Stimulated activated CD8-positive, alpha-beta memory T cell treated with anti-CD3 and anti-CD28 coated beads, Interleukin-2, amount 100 ng/mL, for 48 hours (primary cell): ENCODE data around the gene HTD2.
A peak's percentile ranks its signal among the peaks of the same experiment; 100 is the strongest.
"Not testable (repeated sequence)": the region's sequence is repeated elsewhere in the genome, so short reads cannot be mapped to it uniquely, and the experiment has no call there.

Experiments
- DNase-seq, 2 donors: peaks; one replicate each; pipeline ENCODE4 v3.0.0-alpha.2; 2020; ENCODE audit warnings: low read depth in 2 of 2

The HTD2 gene

DNA sequence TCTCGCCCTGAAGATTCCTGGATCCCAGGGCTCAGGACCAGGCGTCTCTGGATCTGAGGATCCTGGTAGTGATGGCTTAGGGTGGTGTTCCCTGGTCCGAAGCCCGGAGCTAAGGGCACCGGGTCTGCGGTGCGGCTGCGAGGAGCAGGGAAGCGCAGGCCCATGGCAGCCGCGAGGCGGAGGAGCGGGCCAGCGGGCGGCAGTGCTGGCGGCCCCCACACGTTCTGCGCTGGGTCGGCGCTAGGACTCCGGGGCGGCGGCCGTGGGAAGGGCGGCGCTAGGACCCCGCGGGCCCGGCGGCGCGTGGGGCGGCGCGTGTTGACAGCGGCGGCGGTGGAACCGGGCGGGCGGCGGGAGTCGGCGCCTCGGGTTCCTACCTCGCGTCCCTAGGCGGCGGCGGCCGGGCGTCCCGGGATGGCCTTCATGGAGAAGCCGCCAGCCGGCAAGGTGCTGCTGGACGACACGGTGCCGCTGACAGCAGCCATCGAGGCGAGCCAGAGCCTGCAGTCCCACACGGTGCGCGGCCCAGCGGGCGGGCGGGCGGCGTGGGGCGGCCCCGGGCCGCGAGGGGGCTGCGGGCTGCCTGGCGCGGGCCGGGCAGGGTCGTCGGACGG lies 26.4 kb downstream of the HTD2 start, which contains the start of gene PXK:
Gene PXK, plus strand, starts transcription at position 318 of the 614 bp plus-strand sequence. Its CDS starts 97 bp downstream, at position 415.
- peak; percentile 68 to 77 for DNase-seq

DNA sequence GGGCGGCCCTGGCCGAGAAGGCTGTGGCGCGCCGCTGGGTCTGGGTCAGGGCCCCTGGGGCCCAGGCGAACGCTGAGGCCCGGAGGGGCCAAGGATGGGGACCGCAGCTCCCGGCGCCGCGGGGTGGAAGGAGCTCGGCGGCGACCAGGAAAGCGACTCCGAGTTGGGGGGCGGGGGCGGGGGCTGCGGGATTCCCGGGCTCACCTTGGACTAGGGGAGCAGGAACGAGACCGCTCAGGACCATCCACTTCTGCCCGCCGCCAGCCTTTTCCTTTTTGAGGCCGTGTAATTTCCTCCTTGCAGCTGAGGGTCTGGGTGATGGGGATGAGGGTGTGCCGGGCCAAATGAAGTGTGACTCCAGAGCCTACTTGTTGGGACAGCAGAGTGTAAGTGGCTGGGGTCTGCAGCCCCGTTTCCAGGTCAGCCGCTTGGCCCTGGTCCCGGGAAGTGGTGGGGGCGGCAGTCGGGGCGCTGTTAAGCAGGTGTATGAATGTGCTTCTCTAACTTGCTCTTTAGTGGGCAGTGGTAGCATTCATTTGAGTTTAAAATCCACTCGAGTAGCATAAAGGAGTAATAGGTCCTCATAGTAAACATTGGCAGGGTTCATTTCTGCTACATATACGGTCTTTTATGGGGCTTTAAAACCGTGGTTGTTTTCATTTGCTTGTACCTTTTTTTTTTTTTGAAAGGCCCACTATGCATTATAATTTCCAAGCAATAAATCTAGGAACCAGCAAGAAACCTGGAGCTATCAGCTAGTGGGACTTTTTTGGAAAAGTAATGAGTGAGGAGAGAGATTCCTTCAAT lies 27.1 kb downstream of the HTD2 start:
- no peak for DNase-seq

DNA sequence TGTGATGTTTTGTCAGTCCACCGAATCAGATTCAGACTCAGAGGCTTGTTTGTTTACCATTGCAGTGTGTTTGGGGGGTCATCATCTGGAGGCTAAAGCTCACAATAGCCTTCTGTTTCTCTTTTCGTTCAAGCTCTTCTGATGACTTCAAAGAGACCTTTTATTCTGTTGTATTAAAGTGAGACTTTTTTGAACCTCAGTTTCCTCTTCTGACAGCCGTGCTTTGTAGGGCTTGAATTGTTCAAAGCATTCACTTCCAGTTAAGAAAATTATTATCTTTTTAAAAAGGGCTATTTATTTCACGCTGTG lies 27.6 kb downstream of the HTD2 start:
- DNase-seq, result no peak

DNA sequence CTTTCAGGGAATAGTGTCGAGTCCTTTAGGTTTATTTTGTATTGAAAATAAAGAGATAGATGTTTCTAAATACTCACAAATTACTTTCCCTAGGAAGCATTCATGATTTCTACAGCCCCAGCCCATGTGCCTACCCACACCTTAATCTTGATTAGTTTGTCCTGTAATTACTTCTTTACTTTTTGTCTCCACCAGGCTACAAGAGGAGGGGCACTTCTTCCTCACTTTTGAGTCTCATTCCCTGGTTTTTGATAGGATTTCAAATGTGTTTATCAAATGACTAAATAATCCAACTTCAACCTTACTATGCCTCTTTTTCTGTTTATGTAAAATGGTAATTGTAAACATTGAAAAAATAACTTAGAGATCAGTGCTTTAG lies 28.2 kb downstream of the HTD2 start:
- no peak for DNase-seq

DNA sequence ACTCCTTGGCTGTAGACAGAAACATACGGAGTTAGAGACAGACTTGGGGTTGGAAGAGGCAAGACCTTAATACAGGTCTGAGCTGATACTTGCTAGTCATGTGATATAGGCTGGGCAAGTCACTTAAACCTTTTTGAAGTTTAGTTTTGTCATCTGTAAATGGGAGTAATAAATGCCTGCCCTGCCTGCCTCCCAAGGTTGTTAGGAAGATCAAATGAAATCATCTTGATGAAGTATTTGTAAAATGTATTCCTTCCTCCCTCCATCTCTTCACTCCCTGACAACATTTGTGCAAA lies 29.3 kb downstream of the HTD2 start:
- DNase-seq, result no peak

DNA sequence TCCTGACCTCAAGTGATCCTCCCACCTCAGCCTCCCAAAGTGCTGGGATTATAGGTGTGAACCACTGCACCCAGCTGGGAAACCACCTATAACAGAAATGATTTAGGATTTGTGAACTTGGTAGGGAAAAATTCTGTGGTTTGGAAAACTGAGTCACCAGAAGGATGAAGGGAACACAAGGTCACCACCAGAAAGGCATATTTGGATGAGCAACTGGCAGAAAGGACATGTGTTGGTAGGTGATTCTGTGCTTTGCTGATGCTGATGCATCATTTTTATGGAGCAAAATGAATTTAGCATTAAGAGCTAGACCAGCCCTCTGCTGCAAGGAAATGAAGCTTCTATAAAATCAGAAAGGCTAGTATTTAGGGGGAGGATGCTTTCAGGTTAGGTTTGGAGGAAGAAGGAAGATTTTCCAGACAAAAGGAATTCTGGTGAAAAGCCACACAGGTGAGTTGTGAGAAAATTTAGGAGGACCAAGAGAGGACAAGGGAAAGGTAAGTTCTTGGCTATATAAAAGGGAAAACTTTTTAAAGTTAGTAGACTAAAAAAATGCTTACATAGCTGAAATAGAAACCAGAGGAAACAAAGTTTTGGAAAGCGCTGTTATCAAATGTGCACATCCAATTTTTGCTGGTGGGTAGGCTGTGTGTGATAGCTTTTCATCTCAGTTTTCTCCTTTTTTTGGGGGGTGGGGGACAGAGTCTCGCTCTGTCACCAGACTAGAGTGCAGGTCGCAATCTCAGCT lies 30.0 kb downstream of the HTD2 start:
- no peak for DNase-seq

DNA sequence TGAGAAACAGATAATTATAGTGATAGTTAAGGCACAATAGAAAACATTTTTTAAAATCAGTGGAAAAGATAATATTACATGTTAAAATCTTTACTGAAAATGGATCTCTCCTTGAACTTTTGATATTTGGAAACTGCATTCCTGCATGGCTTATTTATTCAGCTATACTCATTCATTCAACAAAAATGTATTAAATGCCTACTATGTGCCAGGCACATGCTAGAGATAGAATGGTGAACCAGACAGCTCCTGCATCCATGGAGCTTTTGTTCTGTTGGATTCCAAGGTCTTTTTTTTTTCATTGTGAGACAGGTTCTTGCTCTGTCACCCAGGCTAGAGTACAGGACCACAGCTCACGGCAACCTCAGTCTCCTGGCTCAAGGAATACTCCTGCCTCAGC lies 30.9 kb downstream of the HTD2 start:
- DNase-seq, result no peak

DNA sequence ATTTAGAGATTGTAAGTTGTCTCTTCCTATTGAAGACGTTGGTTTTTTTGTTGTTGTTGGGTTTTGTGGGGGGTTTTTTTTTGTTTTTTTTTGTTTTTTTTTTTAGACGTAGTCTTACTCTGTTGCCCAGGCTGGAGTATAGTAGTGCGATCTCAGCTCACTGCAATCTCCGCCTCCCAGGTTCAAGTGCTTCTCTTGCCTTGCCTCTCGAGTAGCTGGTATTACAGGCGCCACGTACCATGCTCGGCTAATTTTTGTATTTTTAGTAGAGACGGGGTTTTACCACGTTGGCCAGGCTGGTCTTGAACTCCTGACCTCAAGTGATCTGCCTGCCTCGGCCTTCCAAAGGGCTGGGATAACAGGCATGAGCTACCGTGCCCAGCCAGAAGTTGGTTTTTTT lies 32.8 kb downstream of the HTD2 start:
- DNase-seq, result not testable (repeated sequence)

DNA sequence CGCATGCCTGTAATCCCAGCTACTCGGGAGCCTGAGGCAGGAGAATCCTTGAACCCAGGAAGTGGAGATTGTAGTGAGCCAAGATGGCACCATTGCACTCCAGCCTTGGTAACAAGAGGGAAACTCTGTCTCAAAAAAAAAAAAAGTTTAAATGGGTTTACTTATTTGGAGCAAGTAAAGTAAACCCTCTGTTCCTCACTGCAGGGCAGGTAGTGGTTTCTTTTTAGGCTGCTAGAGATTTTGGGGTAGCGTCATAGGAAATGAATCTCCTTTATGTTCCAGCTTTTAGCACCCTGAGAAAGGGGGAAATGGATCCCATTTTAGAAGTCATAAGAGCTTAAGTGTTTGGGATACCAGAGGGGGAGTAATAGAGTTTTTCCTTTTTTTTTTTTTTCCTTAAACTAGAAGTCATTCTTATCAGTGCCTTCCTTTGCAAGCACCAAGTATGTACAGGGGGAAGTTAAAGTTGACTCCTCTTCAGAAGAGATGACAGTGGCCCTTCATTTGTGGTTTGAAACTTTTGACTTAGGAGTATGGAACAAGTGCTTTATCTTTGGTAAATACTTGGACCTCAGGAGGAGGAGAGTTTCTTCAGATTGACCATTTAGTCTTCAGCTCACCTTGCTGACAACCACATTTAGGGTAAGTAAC lies 34.4 kb downstream of the HTD2 start:
- no peak for DNase-seq

DNA sequence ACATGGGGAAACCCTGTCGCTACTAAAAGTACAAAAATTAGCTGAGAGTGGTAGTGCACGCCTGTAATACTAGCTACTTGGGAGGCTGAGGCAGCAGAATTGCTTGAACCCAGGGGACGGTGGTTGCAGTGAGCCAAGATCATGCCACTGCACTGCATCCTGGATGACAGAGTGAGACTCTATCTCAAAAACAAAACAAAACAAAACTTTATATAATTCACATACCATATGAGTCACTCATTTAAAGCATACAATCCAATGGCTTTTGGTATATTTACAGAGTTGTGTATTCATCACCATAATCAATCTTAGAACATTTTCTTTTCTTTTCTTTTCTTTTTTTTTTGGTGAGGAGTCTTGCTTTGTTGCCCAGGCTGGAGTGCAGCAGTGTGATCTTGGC lies 35.1 kb downstream of the HTD2 start:
- no peak for DNase-seq

DNA sequence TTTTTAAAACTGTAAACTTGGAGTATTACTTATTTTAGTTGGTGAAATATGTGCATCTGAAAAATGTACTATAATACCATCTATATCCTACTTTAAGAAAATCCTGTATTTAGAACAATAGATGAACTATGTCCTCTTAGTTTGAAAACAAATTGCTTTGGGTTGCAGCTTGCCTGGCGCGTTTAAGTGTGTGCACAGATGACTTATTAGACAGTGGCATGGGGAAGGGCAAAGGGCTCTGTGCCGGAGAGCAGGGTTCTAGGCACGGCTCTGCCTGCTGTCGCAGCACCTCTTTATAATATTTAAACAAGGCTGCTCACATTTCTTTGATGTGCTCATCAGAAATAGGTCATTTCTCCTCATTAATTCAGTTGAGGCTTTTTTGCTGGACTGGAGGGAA lies 36.4 kb downstream of the HTD2 start:
- DNase-seq, result no peak

DNA sequence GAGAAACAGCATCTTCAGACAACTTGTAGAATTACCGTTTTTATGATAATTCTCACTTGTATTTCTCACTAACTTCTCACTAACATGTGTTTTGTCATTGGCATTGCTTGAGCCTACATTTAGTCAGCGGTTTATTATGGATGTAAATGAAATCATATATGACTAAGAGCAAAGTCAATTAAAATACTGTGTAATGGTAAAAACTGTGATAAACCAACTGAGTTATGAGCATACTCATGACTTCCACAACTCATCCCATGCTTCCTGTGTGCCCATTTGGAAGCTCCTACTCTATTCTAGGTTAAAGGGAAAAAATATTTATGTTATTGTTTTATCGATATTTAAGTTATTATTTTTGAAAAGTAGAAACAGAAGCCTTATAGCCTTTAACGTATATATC lies 39.1 kb downstream of the HTD2 start:
- no peak for DNase-seq

DNA sequence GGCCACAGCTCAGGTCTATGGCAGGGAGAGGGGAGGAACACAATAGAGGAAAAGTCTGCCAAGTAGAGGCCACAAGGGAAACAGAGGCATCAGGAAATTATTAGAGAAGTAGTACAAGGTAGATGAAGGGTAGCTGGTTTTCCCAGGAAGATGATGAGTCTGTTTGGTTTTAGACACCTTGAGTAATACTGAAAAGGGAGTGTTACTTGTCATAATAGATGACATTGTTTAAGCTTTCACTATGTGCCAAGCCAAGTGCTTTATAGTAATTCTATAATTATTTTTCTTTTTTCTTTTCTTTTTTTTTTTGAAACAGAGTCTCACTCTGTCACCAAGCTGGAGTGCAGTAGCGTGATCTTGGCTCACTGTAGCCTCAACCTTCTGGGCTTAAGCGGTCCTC lies 40.0 kb downstream of the HTD2 start:
- no peak for DNase-seq

DNA sequence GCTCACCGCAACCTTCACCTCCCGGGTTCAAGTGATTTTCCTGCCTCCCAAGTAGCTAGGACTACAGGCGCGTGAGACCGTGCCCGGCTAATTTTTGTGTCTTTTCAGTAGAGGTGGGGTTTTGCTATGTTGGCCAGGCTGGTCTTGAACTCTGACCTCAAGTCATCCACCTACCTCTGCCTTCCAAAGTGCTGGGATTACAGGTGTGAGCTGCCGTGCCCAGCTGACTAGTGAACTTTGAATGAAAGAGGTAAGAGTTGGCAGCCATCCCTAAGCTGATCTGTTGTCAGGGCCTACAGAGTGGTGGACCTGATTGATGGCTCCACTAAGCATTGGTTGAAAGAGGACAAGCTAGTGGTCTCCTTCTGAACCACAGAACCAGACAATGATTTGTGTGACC lies 41.7 kb downstream of the HTD2 start:
- no peak for DNase-seq

DNA sequence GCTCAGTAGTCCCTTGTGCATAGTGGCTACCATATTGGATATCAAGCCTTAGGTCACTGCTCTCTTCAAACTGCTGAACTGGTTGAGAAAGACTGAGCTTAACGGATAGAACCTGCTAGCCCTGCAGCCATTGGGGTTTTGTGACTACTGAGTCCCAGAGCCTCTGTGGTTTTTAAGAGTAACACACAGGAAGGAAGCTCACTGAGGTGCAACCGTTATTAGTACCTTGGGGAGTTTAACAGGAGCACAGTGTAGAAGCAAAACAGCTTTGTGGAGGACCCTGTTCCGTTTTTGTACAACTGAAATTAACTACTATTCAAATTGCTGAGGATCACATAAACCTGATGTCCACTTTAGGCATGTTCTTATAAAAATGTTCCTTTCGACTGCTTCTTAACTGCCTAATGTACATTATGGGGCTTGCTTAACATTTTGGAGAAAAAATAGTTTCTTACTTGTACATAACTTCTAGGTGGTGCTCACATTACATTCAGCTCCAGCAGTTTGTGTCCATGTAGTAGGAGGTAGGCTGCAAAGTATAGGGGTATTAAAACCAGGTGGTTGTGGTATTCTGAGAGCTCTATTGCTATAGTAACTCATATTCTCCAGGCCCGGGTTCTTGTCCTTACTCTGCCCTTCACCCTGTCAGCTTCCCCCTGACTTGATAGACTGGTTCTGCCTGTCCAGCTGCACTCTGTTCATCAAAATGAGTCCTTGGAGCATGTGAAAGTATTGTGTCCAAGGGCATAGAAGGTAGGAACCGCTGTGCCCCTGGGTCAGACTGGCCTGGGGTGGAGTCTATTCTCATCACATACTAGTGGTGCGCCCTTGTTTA lies 43.7 kb downstream of the HTD2 start:
- no peak for DNase-seq

DNA sequence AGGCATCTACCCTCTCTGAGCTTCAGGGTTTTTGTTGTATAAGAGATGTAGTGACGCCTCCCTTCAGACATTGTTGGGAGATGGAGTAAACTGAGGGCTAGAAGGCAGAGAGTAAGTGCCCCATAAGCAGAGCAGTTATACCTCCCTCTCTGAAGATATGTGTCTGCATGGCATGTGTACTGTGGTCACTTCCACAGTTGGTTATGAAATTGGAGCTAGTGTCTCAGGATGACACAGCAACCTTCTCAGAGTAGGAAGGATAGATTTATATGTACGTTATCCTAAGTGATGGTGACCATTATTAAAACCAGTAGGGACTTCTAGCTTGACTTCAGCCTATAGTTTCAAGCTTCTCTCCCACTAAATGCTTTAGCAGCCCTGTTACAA lies 44.3 kb downstream of the HTD2 start:
- no peak for DNase-seq

DNA sequence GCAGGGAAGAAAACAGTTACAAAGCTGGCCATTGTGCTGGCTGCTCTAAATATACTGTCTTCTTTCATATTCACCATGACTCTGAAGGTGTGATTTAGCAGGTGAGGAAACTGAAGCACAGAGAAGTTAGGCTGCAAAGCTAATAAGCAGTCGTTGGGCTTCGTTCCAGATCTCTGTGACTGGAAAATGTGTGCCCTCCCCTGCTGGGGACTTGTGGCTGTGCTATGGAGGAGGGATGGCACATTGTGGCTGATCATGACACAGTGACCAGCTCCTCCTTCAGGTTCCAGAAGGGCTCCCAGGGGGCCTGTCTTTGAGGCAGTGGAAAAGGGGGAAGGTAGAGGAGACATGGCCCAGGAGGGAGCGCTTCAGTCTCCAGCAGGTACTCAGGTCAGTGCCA lies 45.6 kb downstream of the HTD2 start:
- no peak for DNase-seq

DNA sequence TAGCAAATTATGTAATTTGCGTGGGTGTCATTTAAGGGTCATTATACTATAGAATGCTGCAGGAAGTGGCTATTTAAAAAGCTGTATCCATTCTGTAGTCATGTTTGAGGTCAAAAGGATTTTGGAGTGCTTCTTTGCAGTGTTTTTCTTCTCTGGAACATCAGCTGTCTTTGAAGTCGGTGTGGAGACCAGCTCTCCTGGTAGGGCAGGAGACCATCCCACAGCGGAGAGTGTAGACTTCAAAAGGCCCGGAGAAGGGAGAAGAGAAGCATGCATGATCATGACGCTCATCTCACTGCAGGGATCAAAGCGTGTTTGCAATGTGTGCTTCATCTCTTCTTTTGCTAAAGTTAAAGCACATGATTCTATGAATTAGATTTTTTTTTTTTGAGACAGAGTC lies 46.3 kb downstream of the HTD2 start:
- no peak for DNase-seq

DNA sequence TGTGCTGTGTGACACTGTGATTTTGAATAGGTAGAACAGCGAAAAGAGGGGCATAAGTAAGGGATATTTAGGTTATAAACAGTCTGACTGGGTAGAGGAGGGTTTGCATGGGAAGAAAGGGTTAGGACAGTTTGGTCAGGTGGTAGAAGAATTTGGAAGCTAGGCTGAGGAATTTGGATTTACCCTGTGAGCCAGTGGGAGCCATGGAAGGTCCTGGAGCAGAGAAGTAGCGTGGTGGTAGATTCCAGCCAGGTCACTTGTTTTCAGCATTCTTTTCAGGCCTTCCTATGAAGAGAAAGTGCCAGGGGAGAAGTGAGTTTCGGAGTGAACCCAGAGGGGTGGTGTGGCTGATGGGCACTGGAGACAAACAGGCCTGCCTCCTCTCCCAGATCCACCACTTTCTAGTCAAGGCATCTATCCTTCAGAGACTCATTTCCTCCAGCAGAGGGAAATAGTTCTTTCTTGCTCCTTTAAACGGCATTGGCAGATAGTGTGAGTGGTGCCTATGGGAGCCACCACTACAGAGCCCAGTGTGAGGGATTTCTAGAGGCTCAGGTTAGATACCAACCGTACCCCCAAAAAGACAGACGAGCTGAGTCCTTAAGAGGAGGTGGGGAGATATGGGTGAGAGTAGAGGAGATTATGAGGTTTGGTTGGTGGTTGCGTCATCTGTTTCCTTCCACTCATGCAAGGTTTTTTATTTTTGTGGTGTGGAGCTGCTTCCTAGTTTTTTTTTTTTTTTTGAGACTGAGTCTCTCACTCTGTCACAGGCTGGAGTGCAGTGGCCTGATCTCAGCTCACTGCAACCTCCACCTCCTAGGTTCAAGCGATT lies 47.6 kb downstream of the HTD2 start:
- no peak for DNase-seq

DNA sequence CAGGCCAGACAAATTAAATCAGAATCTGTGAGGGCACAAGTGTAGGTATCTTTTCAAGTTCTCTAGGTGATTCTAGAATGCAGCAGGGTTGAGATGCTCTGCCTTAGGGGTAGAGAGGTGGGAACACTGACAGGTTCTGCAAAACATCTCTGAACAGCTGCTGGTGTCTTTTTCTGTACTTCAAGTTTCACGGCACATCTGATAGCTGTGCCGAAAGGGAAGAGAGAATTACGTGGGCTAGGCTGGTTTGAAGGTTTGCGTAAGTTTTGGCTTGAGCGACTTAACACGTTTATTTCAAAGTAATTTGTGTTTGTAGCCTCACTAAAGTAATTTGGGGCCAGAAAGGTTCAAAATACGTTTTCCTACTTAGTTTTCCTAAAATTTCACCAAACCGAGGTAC lies 48.9 kb downstream of the HTD2 start:
- DNase-seq, result no peak

DNA sequence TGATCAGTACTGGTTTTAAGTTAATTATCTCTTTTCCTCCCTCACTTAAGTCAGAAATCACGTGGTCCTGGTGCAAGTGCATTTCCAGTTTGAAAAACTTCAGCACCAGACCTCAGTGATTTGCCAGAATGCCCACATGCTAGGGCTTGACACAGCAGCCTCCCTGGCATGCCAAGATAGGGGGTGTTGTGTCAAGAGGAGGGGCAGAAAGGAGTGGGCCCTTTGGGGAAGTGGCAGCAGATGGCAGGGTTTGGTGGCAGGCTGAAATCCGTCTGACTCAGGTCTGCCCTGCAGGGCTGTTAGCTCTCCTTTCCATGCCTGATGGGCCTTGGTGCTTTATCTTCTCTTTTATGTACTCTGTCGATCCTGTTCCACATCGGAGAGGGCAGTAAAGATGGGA lies 49.7 kb downstream of the HTD2 start:
- DNase-seq, result no peak
